K562 (cell line): Measurements from ENCODE around the gene ACBD3. TPM values are rescaled to one million over a fixed set of nuclear protein-coding genes. Genes with fewer than 3 reads are reported as not detected.
A peak's percentile ranks its signal among the peaks of the same experiment; 100 is the strongest.

Experiments used
- BDP1 ChIP-seq: IDR thresholded peaks from 3 replicates; pipeline ENCODE4 v1.6.1; 2011; ENCODE audit not compliant: insufficient read length, insufficient read depth
- CBFA2T3 ChIP-seq: fragments of 450-650 bp; IDR thresholded peaks from 2 replicates; pipeline ENCODE4 v1.6.1; 2017
- ETS1 ChIP-seq: conservative IDR thresholded peaks from 2 replicates; pipeline ENCODE4 v1.6.1; 2011; ENCODE audit warnings: low read depth, mild to moderate bottlenecking, low read length; ENCODE audit not compliant: control insufficient read depth
- FOXA3 ChIP-seq, 2 experiments: fragments of 450-650 bp in 1 of 2; sonication (generic) in 1 of 2; formaldehyde crosslinking; IDR thresholded peaks in 1 of 2; conservative IDR thresholded peaks in 1 of 2; 2 replicates each; pipeline versions ENCODE4 v1.4.0 to v1.8.0; 2020 to 2022; ENCODE audit warnings: mild to moderate bottlenecking in 2 of 2, missing genetic modification reagents in 1 of 2
- HDAC6 ChIP-seq: IDR thresholded peaks from 2 replicates; pipeline ENCODE4 v1.6.1; 2012; ENCODE audit warnings: low read depth, mild to moderate bottlenecking, control low read depth, inconsistent platforms, low read length, moderate library complexity
- HIVEP1 ChIP-seq: fragments of 250-450 bp; sonication (Bioruptor Pico); IDR thresholded peaks from 2 replicates; pipeline ENCODE4 v1.4.0; 2020; ENCODE audit warnings: mild to moderate bottlenecking
- MEF2A ChIP-seq: IDR thresholded peaks from 2 replicates; pipeline ENCODE4 v1.6.1; 2011; ENCODE audit warnings: low read depth, mild to moderate bottlenecking, low read length, moderate library complexity; ENCODE audit not compliant: control insufficient read depth
- NFE2L1 ChIP-seq: fragments of 450-650 bp; IDR thresholded peaks from 2 replicates; pipeline ENCODE4 v1.6.1; 2016; ENCODE audit warnings: missing genetic modification characterization, low read depth, mild to moderate bottlenecking, missing compliant biosample characterization, moderate library complexity, borderline replicate concordance
- NFRKB ChIP-seq: fragments of 450-650 bp; IDR thresholded peaks from 2 replicates; pipeline ENCODE4 v1.6.1; 2016; ENCODE audit warnings: low read depth
- NR4A1 ChIP-seq, 2 experiments: fragments of 250-450 bp in 1 of 2; fragments of 450-650 bp in 1 of 2; sonication (Bioruptor Pico) in 1 of 2; IDR thresholded peaks; 2 replicates each; pipeline versions ENCODE4 v1.4.0 to v1.6.1; 2016 to 2020; ENCODE audit warnings: mild to moderate bottlenecking in 2 of 2, missing compliant biosample characterization in 1 of 2, missing genetic modification characterization in 1 of 2, moderate library complexity in 1 of 2
- PTTG1 ChIP-seq: fragments of 450-650 bp; IDR thresholded peaks from 2 replicates; pipeline ENCODE4 v1.6.1; 2016; ENCODE audit warnings: low read depth, mild to moderate bottlenecking, missing genetic modification characterization, missing compliant biosample characterization
- SAFB ChIP-seq: fragments of 200-400 bp; formaldehyde crosslinking; IDR thresholded peaks from 2 replicates; pipeline ENCODE4 v1.6.1; 2017; ENCODE audit warnings: low read depth, low read length, borderline replicate concordance
- SAP30 ChIP-seq: fragments of 200-600 bp; sonication (generic); IDR thresholded peaks from 2 replicates; pipeline ENCODE4 v1.6.1; 2012; ENCODE audit warnings: borderline replicate concordance, low read depth, mild to moderate bottlenecking, moderate library complexity, low read length, control low read depth, inconsistent platforms; ENCODE audit not compliant: insufficient read depth, poor library complexity, severe bottlenecking
- SIN3A ChIP-seq, 2 experiments: fragments of 150-350 bp in 1 of 2; IDR thresholded peaks; 2 replicates each; pipeline ENCODE4 v1.6.1; 2011 to 2016; ENCODE audit warnings: borderline replicate concordance in 2 of 2, low read depth in 2 of 2, low read length in 2 of 2, mild to moderate bottlenecking in 2 of 2, moderate library complexity in 2 of 2; ENCODE audit not compliant: control insufficient read depth in 1 of 2
- THRAP3 ChIP-seq: fragments of 450-650 bp; IDR thresholded peaks from 2 replicates; pipeline ENCODE4 v1.6.1; 2016; ENCODE audit warnings: mild to moderate bottlenecking, inconsistent platforms, borderline replicate concordance
- WHSC1 ChIP-seq: IDR thresholded peaks from one replicate; pipeline ENCODE4 v1.6.1; 2012; ENCODE audit warnings: low read length, control low read depth, inconsistent platforms
- ZKSCAN1 ChIP-seq: fragments of 150-350 bp; IDR thresholded peaks from 2 replicates; pipeline ENCODE4 v1.6.1; 2016; ENCODE audit warnings: low read depth, low read length
- ZNF212 ChIP-seq: fragments of 450-650 bp; formaldehyde crosslinking; IDR thresholded peaks from 2 replicates; pipeline ENCODE4 v1.4.0; 2020; ENCODE audit warnings: mild to moderate bottlenecking
- ZNF274 ChIP-seq: IDR thresholded peaks from 2 replicates; pipeline ENCODE4 v1.6.1; 2011; ENCODE audit warnings: low read depth, mild to moderate bottlenecking, low read length, moderate library complexity, borderline replicate concordance
- ZNF436 ChIP-seq: fragments of 250-450, 450-650 bp; sonication (Bioruptor Pico); formaldehyde crosslinking; IDR thresholded peaks from 2 replicates; pipeline ENCODE4 v1.7.0; 2020; ENCODE audit warnings: mild to moderate bottlenecking
- ZNF584 ChIP-seq: fragments of 200-800 bp; sonication (Bioruptor generic); IDR thresholded peaks from 2 replicates; pipeline ENCODE4 v1.6.1; 2016; ENCODE audit warnings: low read depth, mild to moderate bottlenecking, missing genetic modification characterization, missing compliant biosample characterization
- polyA plus RNA-seq, 8 experiments: library from polyadenylated mRNA; depleted of rRNA in 4 of 8; stranded (reverse) in 5 of 8; unstranded in 3 of 8; fragments of >200 nt; fragmentation: Nextera tagmentation in 2 of 8; fragmentation: Illumina TruSeq in 1 of 8; extraction: Ambion mirVana in 2 of 8; extraction: Trizol in 1 of 8; gene quantifications; 2 replicates each; pipeline versions ENCODE4 v1.2.1 to v1.2.3, GENCODE V29; 2011 to 2014; ENCODE audit warnings: inconsistent platforms in 1 of 8, missing spikeins in 1 of 8
- total RNA-seq, 7 experiments: library from RNA; depleted of rRNA in 6 of 7; stranded (reverse); fragments of >200 nt in 6 of 7; fragmentation: Illumina TruSeq in 2 of 7; extraction: Trizol in 2 of 7; gene quantifications; 2 replicates each; pipeline versions ENCODE4 v1.2.1 to v1.2.3, GENCODE V29; 2011 to 2021; ENCODE audit warnings: low replicate concordance in 1 of 7
- TF ChIP-seq, protein P1 (sequence below): fragments of 450-650 bp; IDR thresholded peaks from 2 replicates; pipeline ENCODE4 v1.6.1; 2018; ENCODE audit warnings: mild to moderate bottlenecking, low read depth; ENCODE audit not compliant: partially characterized antibody
- TF ChIP-seq, protein P2 (sequence below): sonication (generic); formaldehyde crosslinking; IDR thresholded peaks from 2 replicates; pipeline ENCODE4 v1.8.0; 2022; ENCODE audit warnings: mild to moderate bottlenecking, missing genetic modification reagents

Gene ACBD3
- total and polyA plus RNA-seq, 9 of the 15 experiments (the other 6 are each of a cell fraction or from before 2014, with no cell fraction given): 11.1 to 36.7 (median 26.9) TPM

- TF ChIP-seq CBFA2T3: peak; percentile 45
- TF ChIP-seq SIN3A (IDR thresholded peaks at IDR 0.05; ENCODE audit: borderline replicate concordance in 2 of 2, control insufficient read depth in 1 of 2, low read depth in 2 of 2, low read length in 2 of 2): no peak
- TF ChIP-seq MEF2A: no peak
- no peak for TF ChIP-seq PTTG1 (tag)
- no peak for TF ChIP-seq THRAP3
- no peak for TF ChIP-seq ZNF436 (CRISPR knock-in tag)
- 0 out of 2 replicates have a peak, but pooled peaks have one; percentile 13 for TF ChIP-seq HIVEP1 (CRISPR knock-in tag)
- 0 out of 2 replicates have a peak, but pooled peaks have one; percentile 29 for TF ChIP-seq NR4A1 (CRISPR knock-in tag; IDR thresholded peaks at IDR 0.05)
- no peak for TF ChIP-seq NR4A1 (tag; IDR thresholded peaks at IDR 0.05)
- TF ChIP-seq HDAC6: no peak
- TF ChIP-seq ZKSCAN1: no peak
- TF ChIP-seq FOXA3 (CRISPR knock-in tag; conservative IDR thresholded peaks at IDR 0.05 in 1 of 2, IDR thresholded peaks at IDR 0.05 in 1 of 2): 0 out of 4 replicates have a peak, but pooled peaks of 1 of the 2 experiments have one; percentile 18
- no peak for TF ChIP-seq SAP30
- TF ChIP-seq ZNF584 (CRISPR knock-in tag): no peak
- no peak for TF ChIP-seq ZNF274
- TF ChIP-seq, protein P1, sequence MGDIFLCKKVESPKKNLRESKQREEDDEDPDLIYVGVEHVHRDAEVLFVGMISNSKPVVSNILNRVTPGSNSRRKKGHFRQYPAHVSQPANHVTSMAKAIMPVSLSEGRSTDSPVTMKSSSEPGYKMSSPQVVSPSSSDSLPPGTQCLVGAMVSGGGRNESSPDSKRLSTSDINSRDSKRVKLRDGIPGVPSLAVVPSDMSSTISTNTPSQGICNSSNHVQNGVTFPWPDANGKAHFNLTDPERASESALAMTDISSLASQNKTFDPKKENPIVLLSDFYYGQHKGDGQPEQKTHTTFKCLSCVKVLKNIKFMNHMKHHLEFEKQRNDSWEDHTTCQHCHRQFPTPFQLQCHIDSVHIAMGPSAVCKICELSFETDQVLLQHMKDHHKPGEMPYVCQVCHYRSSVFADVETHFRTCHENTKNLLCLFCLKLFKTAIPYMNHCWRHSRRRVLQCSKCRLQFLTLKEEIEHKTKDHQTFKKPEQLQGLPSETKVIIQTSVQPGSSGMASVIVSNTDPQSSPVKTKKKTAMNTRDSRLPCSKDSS: no peak
- no peak for TF ChIP-seq ETS1
- TF ChIP-seq WHSC1: no peak
- TF ChIP-seq SAFB: no peak
- no peak for TF ChIP-seq NFRKB
- TF ChIP-seq, protein P2, sequence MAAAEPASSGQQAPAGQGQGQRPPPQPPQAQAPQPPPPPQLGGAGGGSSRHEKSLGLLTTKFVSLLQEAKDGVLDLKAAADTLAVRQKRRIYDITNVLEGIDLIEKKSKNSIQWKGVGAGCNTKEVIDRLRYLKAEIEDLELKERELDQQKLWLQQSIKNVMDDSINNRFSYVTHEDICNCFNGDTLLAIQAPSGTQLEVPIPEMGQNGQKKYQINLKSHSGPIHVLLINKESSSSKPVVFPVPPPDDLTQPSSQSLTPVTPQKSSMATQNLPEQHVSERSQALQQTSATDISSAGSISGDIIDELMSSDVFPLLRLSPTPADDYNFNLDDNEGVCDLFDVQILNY (CRISPR knock-in tag): 0 out of 2 replicates have a peak, but pooled peaks have one; percentile 42
- TF ChIP-seq BDP1: no peak
- no peak for TF ChIP-seq ZNF212
- TF ChIP-seq NFE2L1 (tag): no peak
Observed at GRCh38 chr1:226108935-226109828, 77.4 kb downstream of the ACBD3 start (continued).
